HG02623 (cell line): ENCODE measurements around the gene AKAIN1.

Experiments used
- ATAC-seq: cut with Tn5 transposase; IDR thresholded peaks from one replicate; pipeline ENCODE4 v1.9.1; 2021; ENCODE audit warnings: moderate library complexity; ENCODE audit not compliant: unreplicated experiment

AKAIN1 gene

GRCh38 chr18:5197032-5197434 is at the start of gene AKAIN1:
TSS of gene AKAIN1 (minus strand) at chr18:5197257. CDS start at chr18:5197053, 204 bp downstream.
- ATAC-seq = no peak

GRCh38 chr18:5244941-5245340 is 47.9 kb upstream of the AKAIN1 start:
- no peak for ATAC-seq

GRCh38 chr18:5239447-5239846 is 42.4 kb upstream of the AKAIN1 start:
- ATAC-seq = no peak

- peak; percentile 34 for ATAC-seq
Observed at GRCh38 chr18:5238371-5238976, 41.4 kb upstream of the AKAIN1 start.

GRCh38 chr18:5237723-5238370 is 40.8 kb upstream of the AKAIN1 start:
- ATAC-seq = peak; percentile 91

GRCh38 chr18:5237083-5237722 is 40.1 kb upstream of the AKAIN1 start:
- ATAC-seq = peak; percentile 28

GRCh38 chr18:5214583-5215351 is 17.7 kb upstream of the AKAIN1 start:
- no peak for ATAC-seq

- ATAC-seq = no peak
Observed at GRCh38 chr18:5207471-5208150, 10.6 kb upstream of the AKAIN1 start.

GRCh38 chr18:5198311-5198710 is 1.3 kb upstream of the AKAIN1 start:
- no peak for ATAC-seq

GRCh38 chr18:5197461-5197860 is 404 bp upstream of the AKAIN1 start:
- no peak for ATAC-seq

- no peak for ATAC-seq
Observed at GRCh38 chr18:5196253-5197031, 615 bp downstream of the AKAIN1 start.

- no peak for ATAC-seq
Observed at GRCh38 chr18:5195656-5196055, 1.4 kb downstream of the AKAIN1 start.

- ATAC-seq = no peak
Observed at GRCh38 chr18:5180254-5180653, 16.8 kb downstream of the AKAIN1 start.

GRCh38 chr18:5178519-5178918 is 18.5 kb downstream of the AKAIN1 start:
- no peak for ATAC-seq

- peak; percentile 88 for ATAC-seq
Observed at GRCh38 chr18:5175378-5175777, 21.7 kb downstream of the AKAIN1 start.

- ATAC-seq = no peak
Observed at GRCh38 chr18:5173646-5174045, 23.4 kb downstream of the AKAIN1 start.

- ATAC-seq = no peak
Observed at GRCh38 chr18:5173236-5173635, 23.8 kb downstream of the AKAIN1 start.

GRCh38 chr18:5167831-5168230 is 29.2 kb downstream of the AKAIN1 start:
- ATAC-seq = no peak

- no peak for ATAC-seq
Observed at GRCh38 chr18:5166606-5167280, 30.3 kb downstream of the AKAIN1 start.

GRCh38 chr18:5164903-5165302 is 32.2 kb downstream of the AKAIN1 start:
- no peak for ATAC-seq
